GM19099 (cell line): ENCODE results near the gene GRIA1.

Experiments used
- POLR2A ChIP-seq: IDR thresholded peaks from 3 replicates; pipeline ENCODE4 v1.6.1; 2011; ENCODE audit warnings: low read depth; ENCODE audit not compliant: insufficient read length; ENCODE audit errors: extremely low read depth

Gene GRIA1

DNA sequence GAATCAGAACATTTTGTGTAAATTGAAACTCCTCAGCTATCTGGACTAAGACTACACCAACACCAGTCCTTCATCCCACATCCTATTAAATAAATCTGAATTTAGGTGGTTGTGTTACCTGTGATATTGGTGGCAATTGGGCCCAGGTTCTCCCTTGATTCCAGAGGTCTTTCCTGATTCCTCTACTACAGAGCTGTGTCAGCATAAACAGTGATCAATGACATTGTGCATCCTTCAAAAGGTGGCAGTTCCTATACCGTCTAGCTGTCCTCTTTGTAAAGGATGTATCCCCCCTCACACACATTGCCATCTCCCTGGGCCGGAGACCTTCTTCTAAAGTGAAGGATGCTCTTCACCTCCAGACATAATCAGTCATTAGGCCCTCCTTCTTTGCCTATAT, 309.0 kb downstream of the GRIA1 start:
- no peak for TF ChIP-seq POLR2A

DNA sequence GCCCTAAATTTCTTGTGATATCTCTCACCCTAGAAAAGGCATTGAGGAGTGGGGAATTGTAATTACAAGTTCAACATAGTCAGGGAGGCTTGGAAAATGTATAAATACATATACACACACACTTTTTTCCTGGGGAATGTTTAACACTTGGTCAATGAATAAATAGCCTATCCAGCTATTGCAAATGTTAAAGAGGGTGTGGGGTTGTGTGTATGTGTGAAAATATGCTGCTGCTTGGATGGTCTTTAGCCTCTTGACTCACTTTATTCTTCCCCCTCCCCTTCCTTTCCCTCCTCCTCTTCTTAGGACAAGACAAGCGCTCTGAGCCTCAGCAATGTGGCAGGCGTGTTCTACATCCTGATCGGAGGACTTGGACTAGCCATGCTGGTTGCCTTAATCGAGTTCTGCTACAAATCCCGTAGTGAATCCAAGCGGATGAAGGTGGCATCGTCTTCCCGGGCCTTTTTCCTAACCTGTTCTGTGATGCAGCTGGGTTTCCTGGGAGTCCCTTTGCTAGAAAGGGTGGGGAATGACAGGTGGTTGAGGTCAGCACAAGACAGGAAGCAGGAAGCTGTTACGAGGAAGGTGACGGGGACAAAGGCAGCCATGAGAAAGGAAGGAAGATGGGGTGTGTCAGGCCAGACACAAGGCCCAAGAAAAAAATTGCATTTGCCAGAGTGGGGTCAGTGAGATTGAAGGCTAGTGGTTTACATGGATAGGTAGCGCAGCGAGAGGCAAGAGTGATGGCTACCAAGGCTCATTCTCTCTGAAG, 311.8 kb downstream of the GRIA1 start:
- no peak for TF ChIP-seq POLR2A

GRCh38 chr5:153807801-153808200, 317.3 kb downstream of the GRIA1 start:
- TF ChIP-seq POLR2A = no peak

GRCh38 chr5:153809166-153809565, 318.7 kb downstream of the GRIA1 start:
- no peak for TF ChIP-seq POLR2A

GRCh38 chr5:153813901-153814300, 323.4 kb downstream of the GRIA1 start:
- TF ChIP-seq POLR2A = no peak

GRCh38 chr5:153816870-153817269, 326.4 kb downstream of the GRIA1 start:
- TF ChIP-seq POLR2A = no peak

- no peak for TF ChIP-seq POLR2A
Observed at GRCh38 chr5:153818626-153819025, 328.2 kb downstream of the GRIA1 start.

- TF ChIP-seq POLR2A = no peak
Observed at GRCh38 chr5:153823036-153823435, 332.6 kb downstream of the GRIA1 start.

DNA sequence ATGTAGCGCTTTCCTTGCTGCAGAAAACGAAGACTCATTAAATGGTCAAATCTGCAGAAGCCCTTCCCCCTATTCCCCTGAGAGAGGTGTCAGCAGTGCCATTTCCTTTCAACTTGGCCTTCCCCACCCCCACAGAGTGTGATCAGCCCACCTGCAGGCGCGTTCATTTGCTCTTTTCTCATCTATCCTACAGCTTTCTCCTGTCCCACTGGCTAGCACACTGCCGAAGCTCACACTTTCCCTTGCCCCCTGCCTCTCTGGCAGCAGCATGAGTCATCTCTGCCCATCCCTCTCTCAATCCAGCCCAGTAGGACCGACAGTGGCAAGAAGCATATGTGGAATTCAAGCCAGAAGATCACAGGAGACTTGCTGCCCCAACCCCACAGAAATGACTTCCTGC, 334.4 kb downstream of the GRIA1 start:
- TF ChIP-seq POLR2A = no peak

DNA sequence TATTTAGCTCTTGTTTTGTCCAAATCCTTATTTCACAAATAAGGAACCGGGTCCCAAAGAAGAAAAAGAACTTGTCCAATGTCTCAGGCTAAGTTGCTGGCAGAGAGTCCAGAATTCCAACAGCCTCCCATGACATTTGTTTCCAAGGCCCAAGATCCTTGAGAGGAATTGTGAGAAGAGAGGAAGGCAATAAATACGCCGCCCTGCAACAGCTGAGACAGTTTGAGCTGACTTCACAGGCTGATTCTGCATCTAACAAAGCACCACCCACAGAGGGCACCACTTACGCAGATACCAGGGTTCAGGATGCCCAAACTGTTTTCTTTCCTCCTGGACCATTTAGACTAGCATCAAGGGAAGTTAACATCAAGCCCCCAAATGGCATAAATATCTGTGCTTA, 336.9 kb downstream of the GRIA1 start:
- TF ChIP-seq POLR2A = no peak

DNA sequence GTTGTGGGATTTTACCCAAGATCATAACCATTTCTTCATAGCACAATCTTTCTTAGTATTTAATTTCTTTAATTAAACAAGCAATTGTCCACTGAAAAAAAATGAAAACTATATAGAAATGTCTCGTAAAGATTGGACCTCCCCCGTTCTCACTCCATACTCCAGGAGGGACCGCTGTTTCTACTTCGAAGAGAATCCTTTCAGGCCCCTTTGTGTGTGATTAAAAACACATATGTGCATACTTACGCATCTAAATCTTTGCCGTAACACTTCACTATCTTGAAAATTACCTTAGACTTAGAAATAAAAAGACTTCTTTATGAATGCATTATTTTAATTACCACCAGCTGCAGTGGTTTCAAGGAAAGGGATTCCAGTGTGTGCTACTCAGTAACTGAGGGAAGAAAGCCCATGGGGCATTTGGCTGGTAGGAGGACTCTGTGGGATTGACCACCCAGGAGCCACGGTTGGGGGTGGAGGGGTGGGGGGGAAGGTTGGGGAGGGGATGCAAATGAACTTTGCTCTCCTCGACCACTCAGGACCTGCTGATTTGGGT, 339.1 kb downstream of the GRIA1 start:
- no peak for TF ChIP-seq POLR2A

DNA sequence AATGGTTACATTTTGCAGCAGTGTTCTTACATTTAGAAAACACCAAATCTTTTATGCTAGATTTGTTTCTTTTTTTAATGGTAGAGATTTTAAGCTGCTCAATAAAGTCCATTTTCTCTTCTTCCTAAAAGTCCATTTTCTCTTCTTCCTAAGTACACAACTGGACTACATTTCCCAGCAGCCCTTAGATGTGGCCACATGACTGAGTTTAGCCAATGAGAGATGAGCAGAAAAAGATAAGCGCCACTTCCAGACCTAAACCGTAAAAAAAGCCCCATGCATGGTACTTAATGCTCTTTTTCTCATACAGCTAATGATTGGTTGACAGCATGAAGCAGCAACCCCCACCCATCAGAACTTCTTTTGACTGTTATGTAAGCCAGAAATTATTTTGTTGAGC, 341.5 kb downstream of the GRIA1 start:
- TF ChIP-seq POLR2A = no peak

DNA sequence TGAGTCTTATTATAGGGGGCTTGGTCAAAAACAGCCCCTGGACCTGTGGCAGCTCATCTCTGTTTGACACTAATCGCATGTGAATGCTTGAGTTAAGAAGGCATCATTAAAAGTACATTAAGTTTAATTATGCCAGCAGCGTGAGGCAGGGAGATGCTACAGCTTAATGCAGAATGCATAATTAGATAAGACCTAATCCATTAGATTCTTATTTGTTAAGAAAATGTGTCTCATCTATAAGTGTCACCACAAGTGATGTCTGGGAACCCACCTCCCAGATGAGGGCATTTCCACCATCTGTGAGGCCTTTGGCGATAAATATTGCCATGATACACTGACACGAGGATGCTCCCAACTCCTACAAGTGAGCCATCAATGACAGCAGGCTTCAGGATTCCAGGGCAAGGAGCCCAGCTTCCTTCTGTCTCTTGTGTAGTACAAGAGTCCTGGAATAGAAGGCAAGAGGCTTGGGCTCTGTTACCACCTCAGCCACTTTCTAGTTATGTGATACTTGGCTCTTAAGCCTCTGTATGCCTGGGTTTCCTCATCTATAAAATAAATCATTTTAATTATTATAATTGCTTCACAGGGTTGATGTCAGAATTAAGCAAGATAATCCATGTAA, 345.5 kb downstream of the GRIA1 start:
- no peak for TF ChIP-seq POLR2A

DNA sequence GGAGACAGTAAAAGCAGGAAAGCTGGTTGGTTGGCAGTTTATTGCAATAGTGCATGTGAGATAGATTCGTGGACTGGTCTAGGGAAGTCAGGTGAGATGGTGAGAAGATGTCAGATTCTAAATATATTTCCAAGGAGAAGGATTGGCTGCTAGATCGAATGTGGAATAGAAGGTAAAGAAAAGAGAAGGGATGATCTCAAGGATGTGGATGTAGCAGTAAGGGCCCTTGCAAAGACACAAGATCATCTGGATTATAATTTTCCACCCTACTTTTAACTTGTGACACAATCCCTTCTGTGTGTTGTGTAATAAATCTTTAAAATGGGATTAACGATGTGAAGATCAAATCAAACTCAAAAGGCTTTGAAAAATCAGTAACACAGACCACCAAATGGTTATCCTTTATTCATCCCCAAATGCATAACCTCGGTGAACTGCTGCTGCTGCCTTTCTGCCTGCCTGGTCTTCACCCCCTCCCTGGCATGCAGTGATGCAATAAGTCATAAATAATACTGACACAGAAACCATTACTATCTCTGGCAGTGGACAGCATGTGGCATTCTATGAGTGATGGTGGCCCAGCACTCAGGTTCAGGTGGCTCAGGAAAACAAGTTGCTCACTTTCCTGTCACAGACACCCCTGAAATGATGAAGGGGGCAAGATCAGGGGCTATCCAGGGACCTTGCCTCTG, 369.9 kb downstream of the GRIA1 start:
- TF ChIP-seq POLR2A = no peak
